Bronchial epithelial cell (primary cell): ENCODE results near the gene SH2D1B. TPM values are rescaled to one million over a fixed set of nuclear protein-coding genes. Genes with fewer than 3 reads are reported as not detected.
"Not testable (repeated sequence)": the region's sequence is repeated elsewhere in the genome, so short reads cannot be mapped to it uniquely, and the experiment has no call there.

Experiments used
- DNase-seq: peaks from one replicate; pipeline ENCODE4 v3.0.0-alpha.2; 2010; ENCODE audit warnings: low read depth
- FAIRE-seq: peaks from 2 replicates; lab custom pipeline; 2011; peaks lifted over from hg19 to GRCh38; lab: Jason Lieb, UNC
- H3K27me3 ChIP-seq: 2 replicates; pipeline ENCODE4 v1.5.1; 2011; ENCODE audit warnings: low read length; ENCODE audit not compliant: control insufficient read depth, insufficient read depth
- H3K36me3 ChIP-seq: 2 replicates; pipeline ENCODE4 v1.5.1; 2011; ENCODE audit warnings: low read length; ENCODE audit not compliant: control insufficient read depth, insufficient read depth
- H3K4me3 ChIP-seq: 2 replicates; pipeline ENCODE4 v1.5.1; 2011; ENCODE audit warnings: mild to moderate bottlenecking, low read depth, low read length, control low read depth
- total RNA-seq: library from RNA; depleted of rRNA; stranded (reverse); fragments of >200 nt; gene quantifications from 2 replicates; pipeline ENCODE4 v1.2.1, GENCODE V29; 2014
- TF ChIP-seq, protein P1 (sequence below): IDR thresholded peaks from 2 replicates; pipeline ENCODE4 v1.5.1; 2011; ENCODE audit warnings: mild to moderate bottlenecking, moderate library complexity, low read length, control low read depth, inconsistent platforms; ENCODE audit not compliant: insufficient read depth, severe bottlenecking

Gene SH2D1B
- total RNA-seq, 1 donor from 2014 or later, result not detected

DNA sequence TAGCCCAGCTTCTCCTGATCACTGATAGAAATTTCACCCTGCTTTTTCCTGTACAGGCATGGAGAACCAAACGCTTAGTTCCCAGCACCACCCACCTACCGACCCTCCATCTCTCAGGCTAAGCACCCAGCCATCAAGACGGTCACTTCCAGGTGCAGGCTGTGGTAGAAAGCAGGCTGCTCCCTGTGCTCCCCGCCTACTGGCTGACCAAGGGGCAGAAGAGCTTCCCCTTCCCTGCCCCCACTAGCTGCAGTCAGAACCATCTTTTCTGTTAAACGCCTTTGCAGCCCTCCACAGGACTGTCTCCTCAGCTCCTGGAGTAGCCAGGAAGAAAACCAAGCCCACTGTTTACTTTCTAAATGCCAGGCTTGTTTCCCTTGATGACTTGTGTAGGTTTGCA is 58.2 kb downstream of the SH2D1B start:
- TF ChIP-seq, protein P1, sequence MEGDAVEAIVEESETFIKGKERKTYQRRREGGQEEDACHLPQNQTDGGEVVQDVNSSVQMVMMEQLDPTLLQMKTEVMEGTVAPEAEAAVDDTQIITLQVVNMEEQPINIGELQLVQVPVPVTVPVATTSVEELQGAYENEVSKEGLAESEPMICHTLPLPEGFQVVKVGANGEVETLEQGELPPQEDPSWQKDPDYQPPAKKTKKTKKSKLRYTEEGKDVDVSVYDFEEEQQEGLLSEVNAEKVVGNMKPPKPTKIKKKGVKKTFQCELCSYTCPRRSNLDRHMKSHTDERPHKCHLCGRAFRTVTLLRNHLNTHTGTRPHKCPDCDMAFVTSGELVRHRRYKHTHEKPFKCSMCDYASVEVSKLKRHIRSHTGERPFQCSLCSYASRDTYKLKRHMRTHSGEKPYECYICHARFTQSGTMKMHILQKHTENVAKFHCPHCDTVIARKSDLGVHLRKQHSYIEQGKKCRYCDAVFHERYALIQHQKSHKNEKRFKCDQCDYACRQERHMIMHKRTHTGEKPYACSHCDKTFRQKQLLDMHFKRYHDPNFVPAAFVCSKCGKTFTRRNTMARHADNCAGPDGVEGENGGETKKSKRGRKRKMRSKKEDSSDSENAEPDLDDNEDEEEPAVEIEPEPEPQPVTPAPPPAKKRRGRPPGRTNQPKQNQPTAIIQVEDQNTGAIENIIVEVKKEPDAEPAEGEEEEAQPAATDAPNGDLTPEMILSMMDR, result no peak
- Histone ChIP-seq H3K4me3 (no peak overlapping the region), H3K27me3 (no peaks in the 10 kb centered on the region), H3K36me3 (no peaks in the 10 kb centered on the region)
- no peak for FAIRE-seq
- DNase-seq, result no peak

DNA sequence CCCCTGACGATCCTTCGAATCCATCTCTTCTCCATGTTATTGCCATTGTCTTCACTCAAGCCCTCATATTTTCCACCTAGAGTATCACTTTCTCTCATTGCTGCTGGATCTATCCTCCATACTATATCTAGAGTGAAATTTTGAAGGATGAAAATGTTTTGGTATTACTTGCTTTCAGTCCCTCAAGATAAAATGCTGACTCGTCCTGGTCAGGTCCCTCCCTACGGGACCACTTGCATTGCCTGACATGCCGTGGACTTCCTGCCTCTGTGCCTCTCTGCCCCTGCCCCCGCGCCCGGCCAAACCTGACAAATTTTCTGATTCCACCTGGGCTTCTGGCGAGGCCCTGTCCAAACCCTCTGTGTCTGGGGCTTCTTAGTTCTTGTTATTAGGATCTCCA is 58.9 kb downstream of the SH2D1B start:
- TF ChIP-seq, protein P1, result no peak
- no peaks in the 10 kb centered on the region for H3K27me3 ChIP-seq
- no peaks in the 10 kb centered on the region for H3K36me3 ChIP-seq
- FAIRE-seq (no peak), DNase-seq (no peak)
- H3K4me3 ChIP-seq, result no peak overlapping the region

DNA sequence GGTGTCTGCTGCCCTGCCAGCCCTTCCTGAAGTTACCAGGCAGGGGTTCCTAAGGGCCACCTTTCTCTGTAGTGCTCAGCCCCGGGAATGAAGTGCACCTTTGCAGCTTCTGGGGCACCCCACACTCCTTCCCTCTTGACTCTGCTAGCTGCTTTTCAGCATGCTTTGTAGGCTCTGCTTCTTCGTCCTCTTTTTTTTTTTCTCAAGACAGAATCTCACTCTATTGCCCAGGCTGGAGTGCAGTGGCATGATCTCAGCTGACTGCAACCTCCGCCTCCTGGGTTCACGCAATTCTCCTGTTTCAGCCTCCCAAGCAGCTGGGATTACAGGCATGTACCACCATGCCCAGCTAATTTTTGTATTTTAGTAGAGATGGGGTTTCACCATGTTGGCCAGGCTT is 60.1 kb downstream of the SH2D1B start:
- not testable (repeated sequence) for H3K36me3 ChIP-seq, H3K27me3 ChIP-seq, H3K4me3 ChIP-seq, FAIRE-seq, DNase-seq

DNA sequence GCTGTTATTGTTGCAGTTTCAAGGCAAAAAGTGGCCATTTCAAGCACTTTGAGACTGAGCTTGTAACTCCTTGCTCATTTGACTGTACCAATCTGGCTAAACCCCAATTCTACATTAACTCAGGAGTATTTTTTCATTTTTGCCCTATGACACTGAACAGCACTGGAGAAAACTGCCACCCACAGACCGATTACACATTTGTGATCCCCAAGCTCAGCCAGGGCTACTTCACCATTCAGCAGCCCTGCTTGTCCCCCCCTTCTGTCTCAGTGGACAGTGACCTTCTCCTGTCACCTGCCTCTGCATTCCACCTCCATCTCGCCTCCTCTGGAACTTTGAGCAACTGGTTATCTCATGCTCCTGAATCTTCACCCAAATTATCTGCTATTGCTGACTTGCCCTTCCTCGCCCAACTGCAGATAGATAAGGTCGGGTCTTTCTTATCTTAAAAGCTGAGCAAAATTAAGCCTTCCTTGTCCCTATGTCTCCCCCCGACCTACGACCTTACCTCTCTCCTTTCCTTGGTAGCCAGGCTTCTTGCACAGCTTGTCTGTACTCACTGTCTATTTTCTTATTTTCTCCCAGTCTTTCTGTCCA is 60.6 kb downstream of the SH2D1B start:
- no peaks in the 10 kb centered on the region for H3K36me3 ChIP-seq
- TF ChIP-seq, protein P1, result no peak
- H3K27me3 ChIP-seq, result no peaks in the 10 kb centered on the region
- FAIRE-seq (no peak), DNase-seq (no peak)
- H3K4me3 ChIP-seq, result no peak overlapping the region

DNA sequence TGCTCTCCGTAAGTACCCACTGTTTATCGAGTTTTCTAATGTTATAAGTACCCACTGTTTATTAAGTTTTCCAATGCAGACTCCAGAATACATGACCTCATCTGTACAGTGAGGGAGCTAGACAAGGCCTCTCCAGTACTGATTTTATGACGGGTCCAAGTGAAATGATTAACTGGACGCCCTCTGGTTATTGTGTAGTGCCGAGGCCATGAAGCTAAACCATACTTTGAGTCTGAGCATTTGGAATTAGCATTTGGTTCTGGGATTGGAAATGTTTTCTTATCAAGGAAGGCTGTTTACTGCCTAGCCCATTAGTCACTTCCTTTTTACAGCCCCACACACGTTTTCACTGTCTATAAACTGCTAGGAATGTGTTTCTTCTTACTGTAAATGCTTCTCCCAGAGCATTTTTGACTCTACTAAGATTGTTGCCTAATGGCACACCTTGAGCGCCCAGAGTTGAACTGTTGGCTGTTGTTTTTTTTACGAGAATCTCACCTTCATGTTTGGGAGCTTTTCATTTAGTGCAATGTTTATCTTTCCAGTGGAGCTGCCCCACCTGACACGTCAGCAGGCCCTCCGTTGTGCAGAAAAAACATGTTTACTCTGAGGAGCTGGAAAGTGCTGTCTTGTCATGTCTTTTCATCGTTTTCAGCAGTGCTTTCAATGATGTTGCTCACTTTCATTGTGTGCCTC is 62.2 kb downstream of the SH2D1B start:
- no peak for FAIRE-seq
- Histone ChIP-seq H3K36me3 (no peaks in the 10 kb centered on the region), H3K4me3 (no peak overlapping the region), H3K27me3 (no peaks in the 10 kb centered on the region)
- TF ChIP-seq, protein P1, result no peak
- peak; percentile 89 for DNase-seq

DNA sequence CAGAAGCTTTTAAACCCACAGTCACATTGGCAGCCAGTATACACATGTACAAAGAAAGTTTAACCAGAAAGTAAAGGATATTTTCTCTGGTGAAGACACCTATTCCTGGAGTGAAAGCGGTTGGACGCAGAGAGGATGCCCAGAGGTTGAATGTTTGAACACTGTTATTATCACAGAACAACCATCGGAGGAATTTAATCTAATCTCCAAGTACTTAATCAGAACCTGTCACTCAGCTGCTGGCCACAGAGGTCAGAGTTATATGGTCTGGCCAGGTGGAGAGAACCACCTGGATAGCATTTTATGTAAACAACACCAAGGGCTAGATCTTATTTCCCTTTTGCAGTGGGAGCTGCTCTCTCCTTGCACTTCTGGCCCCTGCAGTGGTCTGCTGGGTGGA is 64.7 kb downstream of the SH2D1B start:
- H3K36me3 ChIP-seq, result no peaks in the 10 kb centered on the region
- no peaks in the 10 kb centered on the region for H3K27me3 ChIP-seq
- TF ChIP-seq, protein P1, result no peak
- no peak overlapping the region for H3K4me3 ChIP-seq
- FAIRE-seq, result no peak
- no peak for DNase-seq

Other genes with a start within 250 kb of the SH2D1B start
- not detected in 2 replicates for gene SPATA46, start 35.3 kb downstream of the SH2D1B start, total RNA-seq
- gene C1orf226, start 30.4 kb downstream of the SH2D1B start, total RNA-seq, result 0.26 TPM in 2 replicates
- gene UHMK1, start 85.7 kb upstream of the SH2D1B start, total RNA-seq, result 48.7 and 55.8 TPM in 2 replicates
- gene UAP1, start 149.6 kb upstream of the SH2D1B start, total RNA-seq, result 109 and 132 TPM in 2 replicates
- 1.5 and 4.7 TPM in 2 replicates for gene DDR2, start 220.3 kb upstream of the SH2D1B start, total RNA-seq